Measurements from ENCODE around the gene ADAMTS15. TPM values are rescaled to one million over a fixed set of nuclear protein-coding genes. Genes with fewer than 3 reads are reported as not detected.

The ADAMTS15 gene
- total RNA-seq, 2 experiments from 2014 or later: 0.08 to 0.11 TPM

DNA sequence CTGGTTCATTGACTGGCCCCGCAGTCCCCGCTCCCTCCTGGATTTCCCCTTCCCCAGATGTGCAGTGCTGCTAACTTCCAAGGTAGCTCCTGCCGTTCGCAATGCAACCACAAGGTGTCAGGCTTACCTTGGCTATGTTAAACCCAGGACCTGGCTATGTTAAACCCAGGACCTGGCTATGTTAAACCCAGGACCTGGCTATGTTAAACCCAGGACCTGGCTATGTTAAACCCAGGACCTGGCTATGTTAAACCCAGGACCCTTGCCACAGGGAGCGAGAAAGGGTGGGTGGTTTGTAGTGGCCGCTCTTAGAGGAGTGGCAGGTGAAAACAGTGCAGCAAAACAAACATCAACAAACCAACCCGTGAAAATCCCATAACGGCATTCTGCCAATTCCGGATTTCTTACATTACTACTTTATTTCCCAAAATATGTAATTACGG, 17.1 kb upstream of the ADAMTS15 start:
- no peak overlapping the region for H3K4me3 Mint-ChIP-seq
- H3K4me3 ChIP-seq (ENCODE audit: low read length): no peak overlapping the region
- no peaks in the 10 kb centered on the region for H3K36me3 Mint-ChIP-seq (ENCODE audit: low read depth)
- ChIA-PET CTCF (interaction anchor here (0.6 to 1.4 kb wide), 6 partner anchors 17 to 476 kb away, joined by 3 to 13 read pairs (median 4); no protein-coding TSS in a partner anchor), POLR2A (no interaction called here)
- no peak overlapping the region for H3K27ac ChIP-seq (ENCODE audit: low read depth in 1 of 2, low read length in 2 of 2)
- H3K27ac Mint-ChIP-seq: no peak overlapping the region
- ATAC-seq (ENCODE audit: poor library complexity) (peak; percentile 52), DNase-seq (peak; percentile 30 to 83 (median 57))
- peak; percentile 60 for TF ChIP-seq CTCF (IDR thresholded peaks at IDR 0.05)
- peaks cover 0 to 6% of the 10 kb centered on the region in 2 experiments for H3K9me3 ChIP-seq (ENCODE audit: control insufficient read depth in 1 of 2, insufficient read depth in 1 of 2, low read length in 2 of 2)
- no peaks in the 10 kb centered on the region for H3K36me3 ChIP-seq (ENCODE audit: insufficient read depth, low read length)
- no peaks in the 10 kb centered on the region for H3K9me3 Mint-ChIP-seq
- H3K4me1 Mint-ChIP-seq (ENCODE audit: low read depth): peaks cover 7% of the 10 kb centered on the region
- H3K27me3 ChIP-seq (ENCODE audit: control insufficient read depth in 1 of 2, insufficient read depth in 2 of 2, low read length in 2 of 2): peaks cover 37 to 39% of the 10 kb centered on the region in 2 experiments
- intact Hi-C loops (cut with DNase I, micrococcal nuclease): loop anchor here (1.0 to 10.0 kb wide), 3 partner anchors 219 to 463 kb away; no protein-coding TSS in a partner anchor
- peaks cover 43% of the 10 kb centered on the region for H3K27me3 Mint-ChIP-seq
- H3K4me1 ChIP-seq (ENCODE audit: insufficient read depth, low read length): no peaks in the 10 kb centered on the region

- DNase-seq: no peak
- Histone ChIP-seq H3K36me3 (ENCODE audit: insufficient read depth, low read length) (no peaks in the 10 kb centered on the region), H3K9me3 (ENCODE audit: control insufficient read depth in 1 of 2, insufficient read depth in 1 of 2, low read length in 2 of 2) (peaks cover 0 to 4% of the 10 kb centered on the region in 2 experiments), H3K4me3 (ENCODE audit: low read length) (no peak overlapping the region), H3K4me1 (ENCODE audit: insufficient read depth, low read length) (no peaks in the 10 kb centered on the region), H3K27me3 (ENCODE audit: control insufficient read depth in 1 of 2, insufficient read depth in 2 of 2, low read length in 2 of 2) (peaks cover 33 to 35% of the 10 kb centered on the region in 2 experiments), H3K27ac (ENCODE audit: low read depth in 1 of 2, low read length in 2 of 2) (no peak overlapping the region)
- peak; percentile 38 for TF ChIP-seq CTCF (IDR thresholded peaks at IDR 0.05)
- POLR2A ChIA-PET: no interaction called here
- intact Hi-C loops (cut with DNase I, micrococcal nuclease): loop anchor here (1.0 to 10.0 kb wide), 3 partner anchors 219 to 463 kb away; no protein-coding TSS in a partner anchor
- H3K4me1 Mint-ChIP-seq (ENCODE audit: low read depth): peaks cover 7% of the 10 kb centered on the region
- H3K27me3 Mint-ChIP-seq: peaks cover 39% of the 10 kb centered on the region
- CTCF ChIA-PET: interaction anchor here (1.3 to 1.4 kb wide), 3 partner anchors 17 to 430 kb away, joined by 3 to 13 read pairs (median 8); no protein-coding TSS in a partner anchor
- H3K4me3 Mint-ChIP-seq: no peak overlapping the region
- H3K27ac Mint-ChIP-seq: no peak overlapping the region
- ATAC-seq (ENCODE audit: poor library complexity): no peak
- no peaks in the 10 kb centered on the region for H3K9me3 Mint-ChIP-seq
- H3K36me3 Mint-ChIP-seq (ENCODE audit: low read depth): no peaks in the 10 kb centered on the region
Measured at GRCh38 chr11:130431801-130432200, 16.6 kb upstream of the ADAMTS15 start.

- intact Hi-C loops (cut with DNase I, micrococcal nuclease): loop anchor here in 1 of 2 experiments (10.0 kb wide), 1 partner anchor 461 kb away; no protein-coding TSS in a partner anchor
- ChIA-PET CTCF (interaction anchor here (1.0 to 1.7 kb wide), 2 partner anchors 429 to 461 kb away, joined by 3 to 5 read pairs; no protein-coding TSS in a partner anchor), POLR2A (no interaction called here)
- H3K4me3 ChIP-seq (ENCODE audit: low read length): no peak overlapping the region
- H3K4me1 ChIP-seq (ENCODE audit: insufficient read depth, low read length): peaks cover 3% of the 10 kb centered on the region
- H3K36me3 ChIP-seq (ENCODE audit: insufficient read depth, low read length): no peaks in the 10 kb centered on the region
- H3K27me3 Mint-ChIP-seq: peaks cover 32% of the 10 kb centered on the region
- no peak overlapping the region for H3K27ac Mint-ChIP-seq
- DNase-seq (no peak), ATAC-seq (ENCODE audit: poor library complexity) (no peak)
- H3K4me1 Mint-ChIP-seq (ENCODE audit: low read depth): peaks cover 12% of the 10 kb centered on the region
- no peaks in the 10 kb centered on the region for H3K9me3 Mint-ChIP-seq
- no peak overlapping the region for H3K27ac ChIP-seq (ENCODE audit: low read depth in 1 of 2, low read length in 2 of 2)
- no peak overlapping the region for H3K4me3 Mint-ChIP-seq
- H3K27me3 ChIP-seq (ENCODE audit: control insufficient read depth in 1 of 2, insufficient read depth in 2 of 2, low read length in 2 of 2): peaks cover 23 to 25% of the 10 kb centered on the region in 2 experiments
- H3K36me3 Mint-ChIP-seq (ENCODE audit: low read depth): no peaks in the 10 kb centered on the region
- no peak for TF ChIP-seq CTCF (IDR thresholded peaks at IDR 0.05)
- H3K9me3 ChIP-seq (ENCODE audit: control insufficient read depth in 1 of 2, insufficient read depth in 1 of 2, low read length in 2 of 2): no peaks in the 10 kb centered on the region
Measured at GRCh38 chr11:130433357-130433756, 15.1 kb upstream of the ADAMTS15 start.
